Ramos (cell line): Measurements from ENCODE around the gene PLP2.
"Not testable (repeated sequence)": the region's sequence is repeated elsewhere in the genome, so short reads cannot be mapped to it uniquely, and the experiment has no call there.

Experiments used
- in situ Hi-C: fragments of 300-500 bp; cut with MboI; formaldehyde crosslinking; loops from one replicate; pipeline ENCODE4 v1.14.3; 2022; ENCODE audit warnings: low sequenced_read_pairs; ENCODE audit not compliant: unreplicated experiment

PLP2 gene

GRCh38 chrX:49162620-49163019 lies 9.1 kb upstream of the PLP2 start, which contains the start of gene MAGIX:
Gene MAGIX (plus strand): TSS chrX:49162758. CDS start chrX:49162890, 132 bp downstream.
- in situ Hi-C loops: no loop called here

- in situ Hi-C loops: no loop called here
Observed at GRCh38 chrX:49163555-49164419, 7.9 kb upstream of the PLP2 start.

- in situ Hi-C loops: no loop called here
Observed at GRCh38 chrX:49164589-49165360, 6.9 kb upstream of the PLP2 start.

GRCh38 chrX:49165901-49166881 lies 5.5 kb upstream of the PLP2 start:
- in situ Hi-C loops: no loop called here

DNA sequence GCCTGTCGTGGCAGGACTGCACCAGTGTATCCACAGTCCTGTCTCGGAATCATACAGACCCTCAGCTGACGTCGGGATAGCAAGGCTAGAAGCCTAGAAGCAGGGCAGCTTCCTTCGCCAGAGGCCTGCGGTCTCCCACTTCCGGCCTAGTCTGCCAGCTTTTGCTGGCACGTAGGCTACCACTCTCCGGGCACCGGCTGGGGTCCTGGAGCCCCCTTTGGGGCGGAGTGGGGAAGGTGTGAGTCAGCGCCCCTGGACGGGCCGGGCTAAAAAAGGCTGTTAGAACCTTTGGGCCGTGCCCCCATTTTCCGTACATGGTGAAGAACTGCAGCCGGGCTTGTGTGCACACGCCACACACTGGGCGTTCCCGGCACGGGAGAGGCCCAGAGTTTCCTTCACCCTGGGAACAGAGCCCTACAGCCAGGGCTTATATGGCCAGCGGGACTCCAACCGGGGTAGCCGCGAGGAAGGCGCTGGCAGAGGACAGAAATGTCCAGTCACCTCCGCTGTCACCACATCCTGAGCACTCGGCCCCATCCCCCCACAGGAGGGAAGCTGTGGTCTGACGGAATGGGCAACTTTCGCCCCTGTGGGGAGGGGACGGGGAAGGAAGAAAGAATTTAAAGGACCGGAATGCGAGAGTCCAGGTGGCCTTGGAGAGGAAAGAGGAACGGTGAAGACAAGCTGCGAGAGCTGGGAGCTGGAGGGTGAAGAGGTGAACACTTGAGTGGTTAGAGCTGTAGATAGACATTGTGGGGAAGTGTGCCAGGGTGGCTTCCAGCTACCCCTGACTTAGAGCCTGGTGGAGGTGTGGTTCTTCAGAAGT lies 4.6 kb upstream of the PLP2 start:
- in situ Hi-C loops: no loop called here

- in situ Hi-C loops: no loop called here
Observed at GRCh38 chrX:49167740-49168108, 4.0 kb upstream of the PLP2 start.

DNA sequence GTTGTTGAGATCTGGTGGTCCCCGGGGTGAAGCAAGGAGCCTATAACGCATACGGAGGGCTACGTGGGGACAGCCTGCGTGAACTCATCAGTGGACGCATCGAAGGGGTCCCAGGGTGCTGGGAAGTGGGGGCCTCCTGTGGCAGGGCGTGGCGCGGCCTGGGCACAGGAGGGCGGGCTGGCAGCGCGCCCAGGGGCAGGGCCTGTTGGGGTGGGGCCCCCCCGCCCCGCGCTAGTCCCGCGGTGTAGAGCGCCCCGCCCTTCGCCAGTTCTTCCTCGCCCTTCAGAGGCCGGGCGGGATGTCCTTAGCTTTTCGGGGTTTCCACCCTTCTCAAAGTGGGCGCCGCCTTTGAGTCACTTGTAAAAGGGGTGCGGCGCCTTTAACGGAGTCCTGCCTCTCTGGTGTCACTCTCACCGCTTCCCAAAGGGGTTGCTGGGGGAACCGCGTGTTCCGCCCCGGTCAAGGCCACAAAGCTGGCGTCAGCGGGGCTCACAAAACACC lies 632 bp downstream of the PLP2 start:
- in situ Hi-C loops: no loop called here

DNA sequence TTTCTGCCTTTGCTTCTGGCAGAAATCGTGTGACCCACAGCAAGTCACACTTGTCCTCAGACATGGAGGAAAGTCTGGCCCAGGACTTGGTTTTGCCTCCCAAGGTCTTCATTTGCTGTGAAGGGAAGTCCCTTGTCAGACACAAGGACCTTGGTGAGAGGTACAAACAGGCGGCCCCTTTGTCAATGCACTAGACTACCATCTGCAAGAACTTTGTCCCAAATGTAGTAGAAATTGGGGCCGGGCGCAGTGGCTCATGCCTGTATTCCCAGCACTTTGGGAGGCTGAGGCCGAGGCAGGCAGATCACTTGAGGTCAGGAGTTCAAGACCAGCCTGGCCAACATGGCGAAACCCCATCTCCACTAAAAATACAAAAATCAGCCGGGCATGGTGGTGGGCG lies 1.8 kb downstream of the PLP2 start:
- in situ Hi-C loops: not testable (repeated sequence)

DNA sequence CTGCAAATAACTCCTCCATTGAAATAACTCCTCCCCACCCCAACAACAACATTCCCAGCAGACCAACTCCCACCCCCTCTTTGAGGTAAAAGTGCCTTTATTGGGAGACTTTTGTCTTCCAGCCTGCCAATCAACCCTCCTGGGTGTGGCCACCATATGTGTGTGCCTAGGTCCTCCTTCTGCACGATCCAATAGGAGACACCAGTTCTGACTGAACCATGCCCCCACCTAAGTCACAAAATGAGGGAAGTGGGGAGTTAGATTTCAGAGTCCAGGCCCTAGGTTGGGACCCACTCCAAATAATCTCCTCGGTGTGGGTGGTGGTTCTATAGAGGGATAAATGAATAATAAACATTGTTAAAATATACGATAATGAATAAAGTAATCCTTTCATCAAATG lies 3.0 kb downstream of the PLP2 start:
- in situ Hi-C loops: no loop called here

DNA sequence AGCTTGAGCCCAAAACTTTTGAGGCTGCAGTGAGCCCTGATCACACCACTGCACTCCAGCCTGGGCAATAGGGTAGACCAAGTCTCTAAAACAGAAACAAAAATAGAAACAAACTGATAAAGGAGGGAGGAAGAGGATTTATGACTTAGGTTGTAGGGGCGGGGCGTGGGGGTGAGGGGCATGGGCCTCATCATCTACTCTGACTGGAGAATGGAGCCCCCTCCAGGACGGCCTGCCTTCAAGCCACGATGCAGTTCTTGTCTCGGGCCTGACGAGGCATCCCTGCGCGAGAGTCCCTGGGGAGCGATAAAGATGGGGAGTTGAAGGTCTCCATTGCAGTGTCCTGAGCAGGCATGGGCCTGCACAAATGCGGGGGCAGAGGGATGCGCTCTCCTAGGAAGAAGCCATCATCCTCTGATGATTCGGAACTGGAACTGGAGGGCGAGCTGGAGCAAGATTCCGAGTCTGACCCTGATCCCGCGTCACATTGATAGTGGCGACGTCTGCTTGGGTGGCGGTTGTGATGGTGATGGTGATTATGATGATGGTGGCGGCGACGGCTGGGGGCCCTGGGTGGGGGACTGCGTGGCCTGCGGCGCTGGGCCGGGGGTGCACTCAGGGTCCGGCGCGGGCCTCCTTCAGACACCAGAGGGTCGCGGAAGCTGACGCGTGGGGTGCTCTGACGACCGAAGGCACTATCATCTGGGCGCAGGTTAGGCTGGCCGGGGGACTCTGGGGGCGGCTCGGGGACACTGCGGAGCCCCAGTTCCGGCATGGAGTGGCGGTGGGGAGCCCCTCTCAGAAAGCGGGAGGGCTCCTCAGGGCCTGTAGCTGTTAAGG lies 4.0 kb downstream of the PLP2 start:
- in situ Hi-C loops: no loop called here

GRCh38 chrX:49176421-49177326 lies 5.0 kb downstream of the PLP2 start:
- in situ Hi-C loops: no loop called here

- in situ Hi-C loops: no loop called here
Observed at GRCh38 chrX:49177338-49177833, 5.7 kb downstream of the PLP2 start.

DNA sequence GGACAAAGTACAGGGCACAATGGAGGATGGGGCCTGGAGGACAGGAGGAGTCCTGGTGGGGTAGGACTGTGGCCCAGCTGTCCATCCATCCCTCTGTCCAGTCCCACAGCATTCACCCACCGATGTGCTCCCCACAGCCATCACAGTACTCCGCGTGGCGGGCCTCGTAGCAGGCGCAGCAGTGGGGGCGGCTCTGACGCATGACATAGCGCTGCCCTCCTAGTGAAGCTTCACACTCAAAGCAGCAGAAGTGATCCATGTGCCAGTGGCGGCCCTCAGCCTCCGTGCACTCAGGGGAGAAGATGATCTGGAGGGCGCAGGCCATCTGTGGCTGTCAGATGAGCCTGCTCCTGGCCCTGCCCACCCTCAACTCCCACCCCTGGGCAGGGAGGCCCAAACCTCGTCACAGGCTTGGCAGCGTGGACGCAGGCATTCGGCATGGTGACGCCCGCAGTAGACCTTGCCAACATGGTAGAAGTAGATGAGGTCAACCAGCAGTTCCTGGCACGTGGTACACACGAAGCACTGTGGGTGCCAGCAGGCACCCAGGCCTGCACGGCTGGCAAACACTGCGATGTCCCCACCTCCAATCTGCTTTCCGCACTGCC lies 6.3 kb downstream of the PLP2 start:
- in situ Hi-C loops: no loop called here

DNA sequence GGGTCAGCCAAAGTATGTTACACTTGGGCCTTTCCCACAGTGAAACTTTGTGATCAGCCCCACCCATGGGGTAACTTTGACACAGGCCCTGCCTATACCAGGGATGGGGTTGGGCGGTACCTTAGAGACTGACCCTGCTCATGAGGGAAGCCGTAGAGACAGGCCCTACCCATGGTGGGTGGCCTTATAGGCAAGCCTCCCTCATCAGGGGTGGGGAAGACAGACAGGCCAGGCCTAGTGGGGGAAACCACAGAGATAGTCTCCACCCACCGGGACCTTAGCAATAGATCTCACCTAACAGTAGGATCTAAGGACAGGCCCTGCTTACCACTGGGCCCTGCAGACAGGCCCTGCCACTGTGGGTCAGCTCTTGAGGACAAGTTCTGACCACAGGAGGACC lies 6.8 kb downstream of the PLP2 start:
- in situ Hi-C loops: no loop called here

GRCh38 chrX:49179358-49179757 lies 7.7 kb downstream of the PLP2 start:
- in situ Hi-C loops: no loop called here

GRCh38 chrX:49183701-49184281 lies 12.1 kb downstream of the PLP2 start:
- in situ Hi-C loops: no loop called here
